Sigmoid colon (tissue), 4 donors: ENCODE data around the gene OSBP2.

Experiments
- POLR2A ChIP-seq, 2 donors: fragments of 450-650 bp; IDR thresholded peaks; one replicate each; pipeline ENCODE4 v1.6.1; 2016; ENCODE audit warnings: antibody characterized with exemption in 2 of 2, mild to moderate bottlenecking in 2 of 2, moderate library complexity in 2 of 2
- POLR2AphosphoS5 ChIP-seq, 4 donors: sonication (generic); formaldehyde crosslinking; IDR thresholded peaks; one replicate each; pipeline ENCODE4 v1.6.1; 2017; ENCODE audit warnings: antibody characterized with exemption in 4 of 4

GRCh38 chr22:30792456-30792855 lies 97.8 kb downstream of the OSBP2 start:
- TF ChIP-seq POLR2AphosphoS5 (IDR thresholded peaks at IDR 0.05) (no peak), POLR2A (IDR thresholded peaks at IDR 0.05) (no peak)
